ENCODE measurements around the gene PVALB.

DNA sequence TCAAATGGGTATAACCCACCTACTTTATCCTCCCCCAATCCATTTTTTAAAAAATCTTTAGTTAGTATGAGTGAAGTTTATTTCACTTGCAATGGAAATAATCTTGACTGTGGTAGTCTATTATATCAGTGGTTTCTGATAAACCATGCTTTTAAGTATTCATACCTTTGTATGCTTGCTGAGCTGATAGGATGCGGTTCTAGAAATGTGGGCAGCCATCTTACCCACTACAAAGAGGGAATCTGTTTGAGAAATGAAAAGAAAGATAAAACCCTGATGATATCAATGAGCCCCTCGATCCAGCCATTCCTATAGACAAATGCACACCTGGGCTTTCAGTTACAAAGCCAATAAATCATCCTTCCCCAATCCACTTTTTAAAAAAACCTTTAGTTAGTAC, 13.8 kb upstream of the PVALB start:
- TF ChIP-seq CTCF (IDR thresholded peaks at IDR 0.05), result no peak
- no peak for TF ChIP-seq POLR2A (IDR thresholded peaks at IDR 0.05)
